Measurements from ENCODE around the gene PIK3AP1.

PIK3AP1 gene

DNA sequence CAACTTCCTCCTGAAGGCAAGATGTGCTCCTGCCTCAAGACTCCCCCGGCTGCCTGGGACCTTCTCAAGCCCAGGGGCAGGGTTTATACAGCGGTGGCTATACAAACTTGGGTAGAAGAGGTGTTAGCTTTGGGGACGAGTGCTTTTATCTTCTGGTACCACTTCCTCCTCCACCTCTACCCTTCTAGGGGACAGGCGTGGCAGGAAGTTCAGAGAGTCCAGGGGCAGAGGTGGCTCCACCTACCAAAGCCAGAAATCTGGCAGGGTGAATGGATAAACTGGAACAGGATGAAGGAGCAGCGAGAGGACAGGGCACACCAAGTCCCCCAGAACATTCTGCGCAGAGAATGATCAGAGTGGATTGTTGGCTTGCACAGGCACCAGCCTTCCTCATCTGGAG, 109.5 kb downstream of the PIK3AP1 start:
- H3K9me3 ChIP-seq (ENCODE audit: control insufficient read depth, insufficient read depth, low read depth, low read length) = no peaks in the 10 kb centered on the region
- peaks cover 5% of the 10 kb centered on the region; the same call in 1 of the 2 replicates for H3K4me1 ChIP-seq (ENCODE audit: control insufficient read depth, insufficient read depth, low read length)
- H3K27me3 ChIP-seq (ENCODE audit: control insufficient read depth, insufficient read depth, low read length) = no peaks in the 10 kb centered on the region
- H3K9ac ChIP-seq (ENCODE audit: low read length) = no peak overlapping the region
- no peaks in the 10 kb centered on the region for H3K36me3 ChIP-seq (ENCODE audit: control insufficient read depth, insufficient read depth, low read length)
- no peak overlapping the region for H3K27ac ChIP-seq (ENCODE audit: low read depth, low read length)
- no peak overlapping the region for H3K4me3 ChIP-seq (ENCODE audit: low read depth, low read length)

DNA sequence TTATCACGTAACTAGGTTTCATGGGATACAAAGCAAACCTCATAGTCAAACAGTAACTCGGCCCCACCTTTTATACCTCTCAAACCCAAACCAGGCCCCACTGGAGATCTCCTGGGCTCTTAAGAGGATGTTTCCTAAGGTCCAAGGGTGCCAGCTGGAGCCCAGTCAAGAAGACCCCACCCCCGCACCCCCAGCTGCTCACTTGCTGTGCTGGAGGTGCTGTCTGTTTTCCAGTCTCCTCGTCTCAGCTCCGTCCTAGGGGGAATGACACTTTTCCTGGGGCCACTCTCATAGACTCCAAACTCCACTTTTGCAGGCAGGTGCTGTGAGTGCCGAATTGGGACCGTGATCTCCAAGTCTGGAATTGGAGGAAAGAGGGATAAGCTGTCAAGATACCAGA, 110.8 kb downstream of the PIK3AP1 start:
- no peak overlapping the region for H3K27ac ChIP-seq (ENCODE audit: low read depth, low read length)
- no peak overlapping the region for H3K9ac ChIP-seq (ENCODE audit: low read length)
- no peaks in the 10 kb centered on the region for H3K36me3 ChIP-seq (ENCODE audit: control insufficient read depth, insufficient read depth, low read length)
- H3K4me3 ChIP-seq (ENCODE audit: low read depth, low read length) = no peak overlapping the region
- no peaks in the 10 kb centered on the region for H3K27me3 ChIP-seq (ENCODE audit: control insufficient read depth, insufficient read depth, low read length)
- H3K9me3 ChIP-seq (ENCODE audit: control insufficient read depth, insufficient read depth, low read depth, low read length) = no peaks in the 10 kb centered on the region
- peaks cover 5% of the 10 kb centered on the region; the same call in 1 of the 2 replicates for H3K4me1 ChIP-seq (ENCODE audit: control insufficient read depth, insufficient read depth, low read length)

DNA sequence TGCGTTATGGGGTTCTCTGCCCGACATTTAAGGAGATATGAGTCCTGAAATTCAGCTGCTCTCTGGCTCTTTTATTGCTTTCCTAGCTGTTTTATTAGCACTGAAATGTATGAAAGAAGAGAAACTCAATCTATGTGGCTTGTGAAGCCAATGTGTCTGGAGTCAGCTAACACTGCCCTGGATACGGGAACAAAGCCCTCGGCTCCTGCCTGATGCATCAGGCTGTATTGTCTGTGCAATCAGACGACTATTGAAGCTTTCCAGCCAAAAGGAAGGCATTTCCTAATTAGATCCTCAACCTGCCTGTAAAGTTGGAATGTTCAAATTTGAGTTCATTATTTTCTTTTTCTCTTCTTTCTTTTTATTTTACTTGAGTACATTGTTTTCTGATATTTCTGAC, 111.5 kb downstream of the PIK3AP1 start:
- Histone ChIP-seq H3K36me3 (ENCODE audit: control insufficient read depth, insufficient read depth, low read length) (no peaks in the 10 kb centered on the region), H3K27me3 (ENCODE audit: control insufficient read depth, insufficient read depth, low read length) (no peaks in the 10 kb centered on the region), H3K9me3 (ENCODE audit: control insufficient read depth, insufficient read depth, low read depth, low read length) (no peaks in the 10 kb centered on the region), H3K27ac (ENCODE audit: low read depth, low read length) (no peak overlapping the region), H3K4me1 (ENCODE audit: control insufficient read depth, insufficient read depth, low read length) (peaks cover 5% of the 10 kb centered on the region; the same call in 1 of the 2 replicates), H3K4me3 (ENCODE audit: low read depth, low read length) (no peak overlapping the region), H3K9ac (ENCODE audit: low read length) (no peak overlapping the region)

DNA sequence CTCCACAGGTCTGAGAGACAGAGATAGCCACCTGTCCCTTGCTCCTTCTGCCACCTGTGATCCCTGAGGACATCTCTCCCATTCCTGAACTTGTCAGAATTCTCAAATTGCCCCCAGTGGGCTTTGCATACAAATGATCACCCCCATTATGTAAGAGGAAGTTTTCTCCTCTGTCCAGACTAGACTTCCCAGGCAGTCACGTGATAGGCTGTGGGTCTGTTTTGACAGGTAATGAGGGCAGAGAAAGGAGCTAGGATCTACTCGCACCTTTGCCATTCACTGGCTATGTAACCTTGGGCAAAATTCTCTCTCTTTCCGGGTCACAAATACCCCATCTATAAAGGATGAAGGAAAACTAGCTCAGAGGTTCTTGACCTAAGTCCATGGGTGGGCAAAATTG, 112.1 kb downstream of the PIK3AP1 start:
- H3K9ac ChIP-seq (ENCODE audit: low read length) = no peak overlapping the region
- no peak overlapping the region for H3K27ac ChIP-seq (ENCODE audit: low read depth, low read length)
- no peak overlapping the region for H3K4me3 ChIP-seq (ENCODE audit: low read depth, low read length)
- H3K9me3 ChIP-seq (ENCODE audit: control insufficient read depth, insufficient read depth, low read depth, low read length) = no peaks in the 10 kb centered on the region
- peaks cover 5% of the 10 kb centered on the region; the same call in 1 of the 2 replicates for H3K4me1 ChIP-seq (ENCODE audit: control insufficient read depth, insufficient read depth, low read length)
- H3K27me3 ChIP-seq (ENCODE audit: control insufficient read depth, insufficient read depth, low read length) = no peaks in the 10 kb centered on the region
- H3K36me3 ChIP-seq (ENCODE audit: control insufficient read depth, insufficient read depth, low read length) = no peaks in the 10 kb centered on the region

- Histone ChIP-seq H3K36me3 (ENCODE audit: control insufficient read depth, insufficient read depth, low read length) (no peaks in the 10 kb centered on the region), H3K9me3 (ENCODE audit: control insufficient read depth, insufficient read depth, low read depth, low read length) (no peaks in the 10 kb centered on the region), H3K27ac (ENCODE audit: low read depth, low read length) (no peak overlapping the region), H3K4me1 (ENCODE audit: control insufficient read depth, insufficient read depth, low read length) (peaks cover 5% of the 10 kb centered on the region; the same call in 1 of the 2 replicates), H3K4me3 (ENCODE audit: low read depth, low read length) (no peak overlapping the region), H3K9ac (ENCODE audit: low read length) (no peak overlapping the region), H3K27me3 (ENCODE audit: control insufficient read depth, insufficient read depth, low read length) (no peaks in the 10 kb centered on the region)
Measured at GRCh38 chr10:96606946-96607345, 113.4 kb downstream of the PIK3AP1 start.

DNA sequence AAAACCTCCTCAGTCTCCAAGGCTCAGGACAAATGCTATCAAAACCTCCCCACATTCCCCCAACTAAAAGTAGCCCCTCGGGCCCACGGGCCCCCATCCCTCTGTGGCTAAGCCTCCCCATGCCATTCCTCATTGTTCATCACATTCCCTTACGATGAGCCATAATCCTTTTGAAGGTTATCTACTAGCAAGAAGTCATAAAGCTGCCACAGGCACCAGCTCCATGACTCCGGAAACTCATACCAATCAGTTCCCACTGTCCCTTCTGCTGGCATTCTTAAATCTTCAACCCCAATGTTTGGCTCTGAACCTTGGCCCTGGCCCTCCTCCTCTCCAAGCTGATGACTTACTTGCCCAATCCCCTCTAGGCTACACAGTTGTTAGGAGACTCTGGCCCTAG, 114.1 kb downstream of the PIK3AP1 start:
- Histone ChIP-seq H3K27me3 (ENCODE audit: control insufficient read depth, insufficient read depth, low read length) (no peaks in the 10 kb centered on the region), H3K27ac (ENCODE audit: low read depth, low read length) (peak overlapping the region; percentile 9; the same call in 1 of the 2 replicates), H3K36me3 (ENCODE audit: control insufficient read depth, insufficient read depth, low read length) (no peaks in the 10 kb centered on the region), H3K4me3 (ENCODE audit: low read depth, low read length) (no peak overlapping the region), H3K9ac (ENCODE audit: low read length) (no peak overlapping the region), H3K9me3 (ENCODE audit: control insufficient read depth, insufficient read depth, low read depth, low read length) (no peaks in the 10 kb centered on the region), H3K4me1 (ENCODE audit: control insufficient read depth, insufficient read depth, low read length) (peaks cover 5% of the 10 kb centered on the region; the same call in 1 of the 2 replicates)

GRCh38 chr10:96600337-96600736, 120.0 kb downstream of the PIK3AP1 start:
- Histone ChIP-seq H3K36me3 (ENCODE audit: control insufficient read depth, insufficient read depth, low read length) (no peaks in the 10 kb centered on the region), H3K9ac (ENCODE audit: low read length) (no peak overlapping the region), H3K27me3 (ENCODE audit: control insufficient read depth, insufficient read depth, low read length) (no peaks in the 10 kb centered on the region), H3K9me3 (ENCODE audit: control insufficient read depth, insufficient read depth, low read depth, low read length) (no peaks in the 10 kb centered on the region), H3K4me1 (ENCODE audit: control insufficient read depth, insufficient read depth, low read length) (no peaks in the 10 kb centered on the region), H3K4me3 (ENCODE audit: low read depth, low read length) (no peak overlapping the region), H3K27ac (ENCODE audit: low read depth, low read length) (no peak overlapping the region)

GRCh38 chr10:96598846-96599245, 121.5 kb downstream of the PIK3AP1 start:
- Histone ChIP-seq H3K36me3 (ENCODE audit: control insufficient read depth, insufficient read depth, low read length) (no peaks in the 10 kb centered on the region), H3K9ac (ENCODE audit: low read length) (no peak overlapping the region), H3K4me3 (ENCODE audit: low read depth, low read length) (no peak overlapping the region), H3K9me3 (ENCODE audit: control insufficient read depth, insufficient read depth, low read depth, low read length) (no peaks in the 10 kb centered on the region), H3K27me3 (ENCODE audit: control insufficient read depth, insufficient read depth, low read length) (no peaks in the 10 kb centered on the region), H3K27ac (ENCODE audit: low read depth, low read length) (no peak overlapping the region), H3K4me1 (ENCODE audit: control insufficient read depth, insufficient read depth, low read length) (no peaks in the 10 kb centered on the region)

GRCh38 chr10:96596422-96597407, 123.6 kb downstream of the PIK3AP1 start:
- Histone ChIP-seq H3K27ac (ENCODE audit: low read depth, low read length) (no peak overlapping the region), H3K4me1 (ENCODE audit: control insufficient read depth, insufficient read depth, low read length) (no peaks in the 10 kb centered on the region), H3K27me3 (ENCODE audit: control insufficient read depth, insufficient read depth, low read length) (no peaks in the 10 kb centered on the region), H3K9ac (ENCODE audit: low read length) (no peak overlapping the region), H3K4me3 (ENCODE audit: low read depth, low read length) (no peak overlapping the region), H3K9me3 (ENCODE audit: control insufficient read depth, insufficient read depth, low read depth, low read length) (no peaks in the 10 kb centered on the region), H3K36me3 (ENCODE audit: control insufficient read depth, insufficient read depth, low read length) (no peaks in the 10 kb centered on the region)

GRCh38 chr10:96595741-96596140, 124.6 kb downstream of the PIK3AP1 start:
- H3K27ac ChIP-seq (ENCODE audit: low read depth, low read length) = no peak overlapping the region

GRCh38 chr10:96591946-96592345, 128.4 kb downstream of the PIK3AP1 start:
- Histone ChIP-seq H3K27me3 (ENCODE audit: control insufficient read depth, insufficient read depth, low read length) (no peaks in the 10 kb centered on the region), H3K9ac (ENCODE audit: low read length) (no peak overlapping the region), H3K9me3 (ENCODE audit: control insufficient read depth, insufficient read depth, low read depth, low read length) (no peaks in the 10 kb centered on the region), H3K36me3 (ENCODE audit: control insufficient read depth, insufficient read depth, low read length) (no peaks in the 10 kb centered on the region), H3K4me3 (ENCODE audit: low read depth, low read length) (no peak overlapping the region), H3K27ac (ENCODE audit: low read depth, low read length) (no peak overlapping the region), H3K4me1 (ENCODE audit: control insufficient read depth, insufficient read depth, low read length) (peaks cover 10% of the 10 kb centered on the region)

More at GRCh38 chr10:96595741-96596140, 124.6 kb downstream of the PIK3AP1 start:
- H3K9ac ChIP-seq (ENCODE audit: low read length) = no peak overlapping the region
- H3K27me3 ChIP-seq (ENCODE audit: control insufficient read depth, insufficient read depth, low read length) = no peaks in the 10 kb centered on the region
- no peaks in the 10 kb centered on the region for H3K9me3 ChIP-seq (ENCODE audit: control insufficient read depth, insufficient read depth, low read depth, low read length)
- H3K4me3 ChIP-seq (ENCODE audit: low read depth, low read length) = no peak overlapping the region
- no peaks in the 10 kb centered on the region for H3K36me3 ChIP-seq (ENCODE audit: control insufficient read depth, insufficient read depth, low read length)
- no peaks in the 10 kb centered on the region for H3K4me1 ChIP-seq (ENCODE audit: control insufficient read depth, insufficient read depth, low read length)

All from HUES6 (cell line).